Measurements from ENCODE around the gene SMIM1.

Gene SMIM1

GRCh38 chr1:3736131-3736561 is 36.4 kb upstream of the SMIM1 start:
- TF ChIP-seq EZH2phosphoT487 (IDR thresholded peaks at IDR 0.05; ENCODE audit: borderline replicate concordance) (no peak), CTCF (conservative IDR thresholded peaks at IDR 0.05; ENCODE audit: low read length) (no peak)
- Histone ChIP-seq H3K9ac (ENCODE audit: low read depth, low read length, poor library complexity, severe bottlenecking) (no peak overlapping the region), H3F3A (ENCODE audit: low read depth) (no peaks in the 10 kb centered on the region), H2AFZ (ENCODE audit: low read length) (no peak overlapping the region), H3K27me3 (ENCODE audit: insufficient read depth, low read length, poor library complexity, severe bottlenecking) (no peaks in the 10 kb centered on the region), H3K79me2 (ENCODE audit: insufficient read depth, low read length) (no peaks in the 10 kb centered on the region), H3K36me3 (ENCODE audit: insufficient read depth, low read length) (no peaks in the 10 kb centered on the region), H3K4me1 (ENCODE audit: insufficient read depth, low read length, poor library complexity, severe bottlenecking) (no peaks in the 10 kb centered on the region), H3K9me3 (ENCODE audit: insufficient read depth, low read depth, low read length) (no peaks in the 10 kb centered on the region), H3K4me3 (ENCODE audit: low read length, poor library complexity, severe bottlenecking) (no peak overlapping the region), H4K20me1 (ENCODE audit: insufficient read depth, low read length, poor library complexity, severe bottlenecking) (no peaks in the 10 kb centered on the region), H3K4me2 (ENCODE audit: low read depth, low read length, poor library complexity, severe bottlenecking) (no peak overlapping the region), H3K9me2 (replicated peaks; ENCODE audit: low read depth, low read length) (no peaks in the 10 kb centered on the region)

- Histone ChIP-seq H3K36me3 (ENCODE audit: insufficient read depth, low read length) (no peaks in the 10 kb centered on the region), H4K20me1 (ENCODE audit: insufficient read depth, low read length, poor library complexity, severe bottlenecking) (no peaks in the 10 kb centered on the region), H3K79me2 (ENCODE audit: insufficient read depth, low read length) (no peaks in the 10 kb centered on the region), H3K4me2 (ENCODE audit: low read depth, low read length, poor library complexity, severe bottlenecking) (no peak overlapping the region), H3K9me3 (ENCODE audit: insufficient read depth, low read depth, low read length) (no peaks in the 10 kb centered on the region), H2AFZ (ENCODE audit: low read length) (no peak overlapping the region), H3K4me1 (ENCODE audit: insufficient read depth, low read length, poor library complexity, severe bottlenecking) (no peaks in the 10 kb centered on the region), H3K9me2 (replicated peaks; ENCODE audit: low read depth, low read length) (no peaks in the 10 kb centered on the region), H3F3A (ENCODE audit: low read depth) (no peaks in the 10 kb centered on the region), H3K9ac (ENCODE audit: low read depth, low read length, poor library complexity, severe bottlenecking) (no peak overlapping the region), H3K4me3 (ENCODE audit: low read length, poor library complexity, severe bottlenecking) (no peak overlapping the region), H3K27me3 (ENCODE audit: insufficient read depth, low read length, poor library complexity, severe bottlenecking) (no peaks in the 10 kb centered on the region)
- no peak for TF ChIP-seq CTCF (conservative IDR thresholded peaks at IDR 0.05; ENCODE audit: low read length)
- no peak for TF ChIP-seq EZH2phosphoT487 (IDR thresholded peaks at IDR 0.05; ENCODE audit: borderline replicate concordance)
Measured at GRCh38 chr1:3736708-3737107, 35.8 kb upstream of the SMIM1 start.

- H3K36me3 ChIP-seq (ENCODE audit: insufficient read depth, low read length): no peaks in the 10 kb centered on the region
- H4K20me1 ChIP-seq (ENCODE audit: insufficient read depth, low read length, poor library complexity, severe bottlenecking): no peaks in the 10 kb centered on the region
- H3K79me2 ChIP-seq (ENCODE audit: insufficient read depth, low read length): no peaks in the 10 kb centered on the region
- H3K9ac ChIP-seq (ENCODE audit: low read depth, low read length, poor library complexity, severe bottlenecking): no peak overlapping the region
- no peaks in the 10 kb centered on the region for H3K4me1 ChIP-seq (ENCODE audit: insufficient read depth, low read length, poor library complexity, severe bottlenecking)
- H3F3A ChIP-seq (ENCODE audit: low read depth): no peaks in the 10 kb centered on the region
- H3K4me2 ChIP-seq (ENCODE audit: low read depth, low read length, poor library complexity, severe bottlenecking): no peak overlapping the region
- no peaks in the 10 kb centered on the region for H3K9me3 ChIP-seq (ENCODE audit: insufficient read depth, low read depth, low read length)
- H3K4me3 ChIP-seq (ENCODE audit: low read length, poor library complexity, severe bottlenecking): no peak overlapping the region
- TF ChIP-seq EZH2phosphoT487 (IDR thresholded peaks at IDR 0.05; ENCODE audit: borderline replicate concordance): no peak
- TF ChIP-seq CTCF (conservative IDR thresholded peaks at IDR 0.05; ENCODE audit: low read length): no peak
- H3K27me3 ChIP-seq (ENCODE audit: insufficient read depth, low read length, poor library complexity, severe bottlenecking): no peaks in the 10 kb centered on the region
- no peaks in the 10 kb centered on the region for H3K9me2 ChIP-seq (replicated peaks; ENCODE audit: low read depth, low read length)
- no peak overlapping the region for H2AFZ ChIP-seq (ENCODE audit: low read length)
Measured at GRCh38 chr1:3738943-3739342, 33.6 kb upstream of the SMIM1 start.

Measured in Loucy (cell line).